Omental fat pad (tissue), 4 donors: Measurements from ENCODE around the gene STX18. TPM values are rescaled to one million over a fixed set of nuclear protein-coding genes. Genes with fewer than 3 reads are reported as not detected.

Experiments
- ATAC-seq: fragments of 150-250 bp; one replicate; pipeline ENCODE4 v1.9.1; 2016; ENCODE audit warnings: mild to moderate bottlenecking, moderate library complexity; ENCODE audit not compliant: low FRiP score
- DNase-seq: peaks from one replicate; pipeline ENCODE4 v3.0.0-alpha.2; 2019; ENCODE audit warnings: low spot score
- CTCF ChIP-seq, 3 donors: fragments of 450-650 bp; IDR thresholded peaks; one replicate each; pipeline ENCODE4 v1.5.1; 2016 to 2017; ENCODE audit warnings: antibody characterized with exemption in 3 of 3, mild to moderate bottlenecking in 3 of 3, moderate library complexity in 2 of 3
- total RNA-seq, 4 donors: library from RNA; depleted of rRNA; stranded (reverse); fragments of >200 nt; gene quantifications; one replicate each; pipeline ENCODE4 v1.1.0, GENCODE V29; 2016

The STX18 gene
- total RNA-seq, 4 donors from 2014 or later: 17.7 to 30.1 (median 23.0) TPM

GRCh38 chr4:4457803-4458553, 83.9 kb downstream of the STX18 start:
- no peak for ATAC-seq
- TF ChIP-seq CTCF (IDR thresholded peaks at IDR 0.05): no peak

GRCh38 chr4:4456816-4457578, 84.9 kb downstream of the STX18 start:
- ATAC-seq (no peak), DNase-seq (no peak)
- no peak for TF ChIP-seq CTCF (IDR thresholded peaks at IDR 0.05)

More at GRCh38 chr4:4457803-4458553, 83.9 kb downstream of the STX18 start:
- no peak for DNase-seq

GRCh38 chr4:4456351-4456750, 85.5 kb downstream of the STX18 start:
- DNase-seq (no peak), ATAC-seq (no peak)
- TF ChIP-seq CTCF (IDR thresholded peaks at IDR 0.05): no peak

GRCh38 chr4:4455210-4455865, 86.5 kb downstream of the STX18 start:
- no peak for DNase-seq
- no peak for TF ChIP-seq CTCF (IDR thresholded peaks at IDR 0.05)
- no peak for ATAC-seq

GRCh38 chr4:4446434-4446833, 95.4 kb downstream of the STX18 start:
- no peak for DNase-seq
- no peak for ATAC-seq
- no peak for TF ChIP-seq CTCF (IDR thresholded peaks at IDR 0.05)

- ATAC-seq (no peak), DNase-seq (no peak)
- TF ChIP-seq CTCF (IDR thresholded peaks at IDR 0.05): no peak
These were observed 98.0 kb downstream of the STX18 start for GRCh38 chr4:4443821-4444220.
